RCC 7860 (cell line): ENCODE results near the gene PRDM4.

ENCODE experiments used
- DNase-seq: peaks from one replicate; pipeline ENCODE4 v3.0.0-alpha.2; 2015; ENCODE audit warnings: low spot score
- FAIRE-seq: peaks from 2 replicates; lab custom pipeline; 2012; peaks lifted over from hg19 to GRCh38; lab: Jason Lieb, UNC

Gene PRDM4, protein sequence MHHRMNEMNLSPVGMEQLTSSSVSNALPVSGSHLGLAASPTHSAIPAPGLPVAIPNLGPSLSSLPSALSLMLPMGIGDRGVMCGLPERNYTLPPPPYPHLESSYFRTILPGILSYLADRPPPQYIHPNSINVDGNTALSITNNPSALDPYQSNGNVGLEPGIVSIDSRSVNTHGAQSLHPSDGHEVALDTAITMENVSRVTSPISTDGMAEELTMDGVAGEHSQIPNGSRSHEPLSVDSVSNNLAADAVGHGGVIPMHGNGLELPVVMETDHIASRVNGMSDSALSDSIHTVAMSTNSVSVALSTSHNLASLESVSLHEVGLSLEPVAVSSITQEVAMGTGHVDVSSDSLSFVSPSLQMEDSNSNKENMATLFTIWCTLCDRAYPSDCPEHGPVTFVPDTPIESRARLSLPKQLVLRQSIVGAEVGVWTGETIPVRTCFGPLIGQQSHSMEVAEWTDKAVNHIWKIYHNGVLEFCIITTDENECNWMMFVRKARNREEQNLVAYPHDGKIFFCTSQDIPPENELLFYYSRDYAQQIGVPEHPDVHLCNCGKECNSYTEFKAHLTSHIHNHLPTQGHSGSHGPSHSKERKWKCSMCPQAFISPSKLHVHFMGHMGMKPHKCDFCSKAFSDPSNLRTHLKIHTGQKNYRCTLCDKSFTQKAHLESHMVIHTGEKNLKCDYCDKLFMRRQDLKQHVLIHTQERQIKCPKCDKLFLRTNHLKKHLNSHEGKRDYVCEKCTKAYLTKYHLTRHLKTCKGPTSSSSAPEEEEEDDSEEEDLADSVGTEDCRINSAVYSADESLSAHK

DNA sequence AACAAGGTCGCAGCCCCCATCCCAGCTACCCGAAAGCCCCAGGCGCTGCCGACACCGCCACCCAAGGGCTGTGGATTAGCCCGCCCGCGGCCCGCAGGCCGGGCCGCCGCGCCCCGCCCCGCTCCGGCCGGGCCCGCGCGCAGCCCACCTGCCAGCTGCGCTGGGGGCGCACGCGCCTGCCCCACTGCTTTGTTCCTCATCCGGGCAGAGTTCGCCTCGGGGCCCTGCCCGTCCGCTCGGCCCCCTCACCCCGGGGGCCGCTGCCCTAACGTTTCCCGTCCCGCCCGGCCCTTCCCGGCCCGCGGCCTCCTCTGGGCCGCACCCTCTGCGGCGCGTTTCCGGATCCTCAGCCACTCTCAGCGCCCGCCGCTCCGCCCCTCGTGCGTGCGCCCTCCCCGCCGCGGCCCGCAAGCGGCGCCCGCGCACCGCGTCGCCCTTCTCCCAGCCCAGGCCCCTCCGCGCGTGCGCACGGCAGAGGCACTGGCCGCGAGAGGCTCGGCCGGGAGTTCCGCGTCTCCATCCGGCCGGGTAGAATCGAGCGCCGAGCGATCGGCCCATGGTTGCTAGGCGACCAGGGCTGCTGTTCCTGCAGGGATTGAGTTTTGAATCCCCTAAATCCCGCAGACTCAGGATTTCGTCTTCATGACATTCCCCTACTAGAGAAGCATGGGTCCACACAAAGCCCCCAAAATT lies at the start of gene PRDM4:
Gene PRDM4, minus strand, starts transcription at position 329 of the 693 bp plus-strand sequence. CDS start 622 bp downstream, outside the sequence.
- DNase-seq = peak; percentile 77
- no peak for FAIRE-seq

DNA sequence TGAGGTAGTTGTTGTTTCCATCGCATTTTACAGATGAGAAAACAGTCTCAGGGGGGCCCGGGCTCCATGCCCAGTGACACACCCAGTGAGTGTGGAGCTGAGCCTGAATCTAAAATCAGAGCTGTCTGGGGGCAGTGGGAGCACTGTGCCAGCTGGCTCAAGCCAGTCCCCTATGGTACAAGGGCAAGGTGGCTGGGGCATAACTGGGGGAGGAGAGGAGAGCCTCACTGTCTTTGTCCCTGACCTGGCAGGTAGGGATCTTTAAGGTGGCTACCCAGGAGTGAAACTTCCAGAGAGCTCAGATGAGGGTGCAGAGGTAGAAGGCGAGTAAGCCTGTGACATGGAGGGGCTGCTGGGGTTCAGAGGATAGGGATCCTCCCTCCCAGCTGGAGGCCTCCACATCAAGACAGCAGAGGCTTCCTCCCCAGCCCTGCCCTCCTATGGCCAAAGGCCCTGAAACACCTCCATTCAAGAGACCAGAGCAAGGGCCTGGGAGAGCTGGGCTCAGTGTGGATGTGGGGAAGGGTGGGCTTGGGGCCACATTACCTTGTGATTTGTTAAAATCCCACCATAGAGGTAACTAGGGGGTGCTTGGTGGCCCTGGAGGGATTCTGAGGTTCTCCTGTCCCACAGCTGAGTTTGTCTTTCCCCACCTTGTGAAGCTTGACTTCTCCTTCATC lies 46.7 kb upstream of the PRDM4 start:
- FAIRE-seq (no peak), DNase-seq (no peak)

DNA sequence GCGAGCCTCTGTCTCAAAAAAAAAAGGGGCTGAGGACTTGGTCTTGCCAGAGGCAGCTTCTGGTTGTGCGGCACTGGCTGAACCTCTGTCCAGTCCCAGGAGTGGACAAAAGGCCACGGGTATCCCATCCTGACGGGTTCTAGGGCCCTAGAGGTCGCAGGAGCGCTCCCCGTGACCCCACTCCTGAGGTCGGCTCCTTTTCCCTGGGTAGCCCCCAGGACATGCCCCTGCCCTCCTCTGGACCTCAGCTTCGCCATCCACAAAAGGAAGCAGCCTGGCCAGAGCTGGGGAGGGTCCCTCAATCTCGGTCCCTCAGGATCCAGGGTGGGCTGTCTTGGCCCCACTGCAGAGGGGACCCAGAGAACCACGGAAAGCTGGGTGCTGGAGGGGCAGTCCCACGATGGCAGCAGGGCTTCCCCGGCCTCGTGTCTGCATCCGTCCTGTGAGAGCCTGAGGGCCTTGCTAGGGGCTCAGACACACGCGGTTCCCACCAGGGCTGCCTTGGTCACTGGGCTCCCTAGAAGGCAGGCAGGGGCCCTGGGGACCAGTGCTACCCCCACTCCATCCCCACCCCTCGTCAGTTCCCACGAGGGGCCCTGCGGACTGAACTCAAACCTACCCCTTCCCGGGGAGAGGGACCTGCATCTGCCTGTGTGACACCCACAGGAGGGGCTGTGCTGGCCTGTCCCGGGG lies 44.7 kb upstream of the PRDM4 start:
- DNase-seq (no peak), FAIRE-seq (no peak)

DNA sequence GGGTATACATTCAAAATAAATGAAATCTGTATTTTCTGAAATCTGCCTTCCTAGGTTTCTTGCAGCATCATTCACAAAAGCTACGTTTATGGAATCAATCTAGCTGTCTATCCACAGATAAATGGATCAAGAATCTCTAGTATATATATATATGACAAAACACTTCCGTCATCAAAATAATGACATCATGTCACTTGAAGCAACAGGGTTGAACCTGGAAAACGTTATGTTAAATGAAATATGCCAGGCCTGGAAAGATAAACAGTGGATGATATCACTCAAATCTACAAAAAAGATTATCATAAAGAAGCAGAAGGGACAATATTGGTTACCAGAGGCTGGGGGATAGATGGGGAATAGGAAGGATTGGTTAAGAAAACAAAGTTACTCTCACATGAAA lies 42.2 kb upstream of the PRDM4 start:
- FAIRE-seq (no peak), DNase-seq (no peak)

DNA sequence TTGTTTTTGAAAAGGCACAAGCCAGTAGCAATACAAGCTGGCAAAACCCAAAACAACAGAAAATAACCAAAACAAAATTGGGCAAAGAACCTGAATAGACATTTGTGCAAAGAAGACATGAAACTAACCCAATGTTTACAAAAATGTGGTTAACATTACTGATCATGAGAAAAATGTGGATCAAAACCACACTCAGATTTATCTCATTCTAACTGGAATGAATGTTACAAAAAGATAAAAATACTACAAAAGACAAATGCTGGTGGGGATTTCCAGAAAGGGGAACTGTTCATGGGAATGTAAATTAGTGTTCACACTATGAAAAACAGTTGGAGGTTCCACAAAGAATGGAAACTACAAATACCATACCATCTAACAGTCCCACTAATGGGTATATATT lies 40.2 kb upstream of the PRDM4 start:
- FAIRE-seq (no peak), DNase-seq (no peak)

DNA sequence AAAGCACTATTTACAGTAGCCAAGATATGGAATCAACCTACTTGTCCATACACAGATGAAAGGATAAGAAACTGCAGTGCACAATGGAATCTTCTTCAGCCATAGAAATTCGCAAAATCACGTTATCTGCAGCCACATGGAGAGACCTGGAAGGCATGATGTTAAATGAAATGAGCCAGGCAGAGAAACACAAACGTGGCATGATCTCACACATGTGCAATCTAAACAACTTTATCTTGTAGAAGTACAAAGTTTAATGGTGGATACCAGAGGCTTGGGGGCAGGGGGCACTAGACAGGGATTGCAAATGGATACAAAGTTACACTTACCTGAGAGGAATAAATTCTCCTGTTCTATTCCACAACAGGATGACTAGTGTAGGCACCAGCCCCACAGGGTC lies 37.6 kb upstream of the PRDM4 start:
- FAIRE-seq = no peak
- no peak for DNase-seq

DNA sequence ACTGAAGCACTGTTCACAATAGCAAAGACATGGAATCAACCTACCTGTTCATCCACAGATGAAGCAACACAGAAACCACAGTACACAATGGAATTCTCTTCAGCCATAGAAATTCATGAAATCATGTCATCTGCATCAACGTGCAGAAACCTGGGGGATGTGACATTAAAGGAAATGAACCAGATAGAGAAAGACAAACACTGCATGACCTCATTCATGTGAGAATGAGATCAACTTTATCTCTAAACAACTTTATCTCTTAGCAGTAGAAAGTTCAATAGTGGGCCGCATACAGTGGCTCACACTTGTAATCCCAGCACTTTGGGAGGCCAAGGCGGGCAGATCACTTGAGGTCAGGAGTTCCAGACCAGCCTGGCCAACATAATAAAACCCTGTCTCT lies 33.5 kb upstream of the PRDM4 start:
- no peak for FAIRE-seq
- DNase-seq = no peak

DNA sequence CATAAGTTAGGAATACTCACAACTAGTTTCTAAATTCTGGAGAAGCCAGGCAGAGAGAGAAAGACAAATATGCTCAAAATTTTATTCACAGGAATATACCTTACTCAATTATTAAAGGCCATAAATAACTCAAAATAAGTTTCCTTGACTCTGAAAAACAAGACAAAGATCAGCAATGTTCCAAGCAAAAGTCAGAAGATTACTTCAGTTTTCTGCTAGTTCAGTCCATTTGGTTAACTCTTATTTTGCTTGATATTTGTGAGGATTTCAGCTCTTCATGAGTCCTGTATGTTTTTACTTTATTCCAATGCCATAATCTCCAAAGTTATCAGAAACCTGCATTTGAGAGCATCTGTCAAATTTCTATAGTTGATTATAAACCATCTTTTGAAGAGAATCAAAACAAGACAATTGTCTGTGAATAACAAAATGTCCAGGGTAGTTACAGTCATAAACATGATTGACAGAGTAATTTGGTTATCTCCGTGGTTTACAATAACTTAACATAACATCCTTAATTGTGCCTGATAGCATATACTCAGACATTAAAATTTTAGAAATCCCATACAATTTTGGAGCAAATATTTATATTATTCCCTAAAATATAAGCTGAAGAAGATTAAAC lies 30.6 kb upstream of the PRDM4 start:
- no peak for FAIRE-seq
- DNase-seq = no peak

DNA sequence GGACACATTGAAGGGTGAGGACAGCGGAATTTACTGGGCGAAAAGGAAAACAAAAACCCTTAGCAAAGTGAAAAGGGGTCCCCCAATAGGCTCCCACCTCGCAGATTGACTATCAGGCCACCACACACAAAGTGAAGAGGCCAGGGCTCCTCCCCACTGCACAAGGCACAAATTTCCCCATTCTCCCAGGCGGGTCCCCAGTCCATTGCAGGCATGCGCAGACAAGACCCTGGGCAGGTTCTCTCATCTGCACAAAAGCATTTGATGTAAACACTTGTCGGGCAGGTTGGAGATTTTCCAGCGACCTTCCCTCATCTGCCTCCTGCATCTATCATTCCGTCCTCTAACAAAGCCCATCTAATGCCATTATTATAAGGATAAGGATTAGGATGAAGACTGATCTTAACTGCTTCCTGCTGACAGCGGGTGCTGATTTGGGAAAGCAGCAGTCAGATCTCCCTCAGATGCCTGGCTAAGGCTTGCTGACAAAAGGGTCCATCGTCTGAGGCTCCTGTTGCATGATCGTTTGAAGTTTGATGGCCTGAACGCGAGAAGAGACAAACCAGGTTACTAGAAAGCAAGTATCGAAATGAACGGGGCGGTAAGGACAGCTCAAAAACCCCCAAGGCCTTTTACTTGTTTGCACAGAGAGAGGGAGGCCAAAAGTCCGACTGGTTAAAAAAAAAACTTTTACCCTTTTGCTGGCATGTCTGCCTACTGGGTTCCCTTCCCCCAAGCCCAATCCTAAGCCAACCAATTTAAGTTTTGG lies 27.9 kb upstream of the PRDM4 start:
- FAIRE-seq = no peak

DNA sequence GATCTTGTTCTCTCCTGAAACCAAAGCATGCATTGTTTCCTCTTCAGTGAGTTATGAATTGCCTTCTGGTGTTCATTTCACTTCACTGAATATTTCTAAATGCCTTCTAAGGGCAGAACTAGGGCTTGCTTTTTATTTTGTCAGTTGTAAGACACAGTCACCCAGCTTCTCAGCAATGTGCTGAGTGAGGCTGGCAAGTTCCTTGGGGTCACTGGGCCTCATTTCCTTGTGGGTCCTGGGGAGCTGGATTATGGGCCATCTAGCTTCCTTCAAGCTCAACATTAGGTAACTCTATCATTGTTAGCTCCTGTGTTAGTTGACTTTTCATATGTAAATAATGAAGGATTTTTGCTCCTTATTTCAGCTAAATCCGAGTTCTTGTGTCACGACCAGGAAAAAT lies 27.3 kb upstream of the PRDM4 start:
- DNase-seq = no peak
- no peak for FAIRE-seq

More for the DNA sequence above, 27.9 kb upstream of the PRDM4 start:
- DNase-seq = no peak

DNA sequence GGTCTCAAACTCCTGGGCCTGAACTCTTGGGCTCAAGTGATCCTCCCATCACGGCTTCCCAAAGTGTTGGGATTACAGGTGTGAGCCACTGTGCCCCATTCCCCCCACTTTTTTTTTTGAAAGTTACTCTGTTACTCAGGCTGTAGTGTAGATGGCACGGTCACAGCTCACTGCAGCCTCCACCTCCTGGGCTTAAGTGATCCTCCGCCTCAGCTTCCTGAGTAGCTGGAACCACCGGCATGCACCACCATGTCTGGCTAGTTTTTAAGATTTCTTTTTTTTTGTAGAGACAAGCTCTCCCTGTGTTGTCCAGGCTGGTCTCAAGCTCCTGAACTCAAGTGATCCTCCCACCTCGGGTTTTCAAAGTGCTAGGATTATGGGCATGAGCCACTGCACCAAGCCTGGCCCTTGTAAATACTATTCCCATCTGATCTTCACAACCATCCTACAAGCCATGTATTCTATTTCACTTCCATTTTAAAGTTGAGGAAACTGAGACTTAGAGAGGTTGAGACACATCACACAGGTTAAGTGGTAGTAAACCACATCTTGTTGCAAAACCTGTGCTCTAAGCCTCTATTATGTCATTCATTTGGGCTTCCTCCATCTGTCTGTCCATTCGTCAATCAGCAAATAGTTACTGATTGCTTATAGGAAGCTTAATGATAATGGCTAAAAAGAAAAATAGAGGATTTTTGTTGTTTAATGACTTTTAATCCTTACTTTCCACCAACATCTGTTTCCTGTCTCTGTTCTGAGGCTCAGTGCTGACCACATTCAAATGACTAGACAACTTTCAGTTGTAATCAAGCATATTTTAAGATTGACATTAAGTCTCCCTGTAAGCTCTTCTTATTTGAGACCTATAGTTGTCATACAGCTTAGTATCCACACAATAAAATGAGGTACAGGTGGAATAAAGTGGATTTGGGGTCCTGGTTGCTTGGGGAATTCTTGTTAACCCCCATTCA lies 22.8 kb upstream of the PRDM4 start:
- DNase-seq (no peak), FAIRE-seq (no peak)

DNA sequence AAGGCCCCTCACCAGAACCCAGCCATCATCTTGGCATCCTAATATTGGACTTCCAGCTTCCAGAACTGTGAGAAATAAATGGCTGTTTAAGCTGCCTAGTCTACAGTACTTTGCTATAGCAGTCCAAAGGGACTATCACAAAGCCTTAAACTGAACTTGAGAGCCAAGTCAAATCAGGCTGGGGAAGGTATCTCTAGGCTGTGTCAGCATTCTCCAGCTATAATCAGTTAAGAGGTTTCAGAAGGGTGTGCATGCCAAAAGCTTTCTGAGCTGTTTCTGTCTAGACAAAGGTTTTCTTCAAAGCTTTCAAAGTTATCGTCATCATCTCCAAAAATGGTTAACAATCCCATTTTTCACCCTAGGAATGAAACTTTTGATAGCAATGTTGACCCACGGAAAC lies 21.1 kb upstream of the PRDM4 start:
- FAIRE-seq (no peak), DNase-seq (no peak)

DNA sequence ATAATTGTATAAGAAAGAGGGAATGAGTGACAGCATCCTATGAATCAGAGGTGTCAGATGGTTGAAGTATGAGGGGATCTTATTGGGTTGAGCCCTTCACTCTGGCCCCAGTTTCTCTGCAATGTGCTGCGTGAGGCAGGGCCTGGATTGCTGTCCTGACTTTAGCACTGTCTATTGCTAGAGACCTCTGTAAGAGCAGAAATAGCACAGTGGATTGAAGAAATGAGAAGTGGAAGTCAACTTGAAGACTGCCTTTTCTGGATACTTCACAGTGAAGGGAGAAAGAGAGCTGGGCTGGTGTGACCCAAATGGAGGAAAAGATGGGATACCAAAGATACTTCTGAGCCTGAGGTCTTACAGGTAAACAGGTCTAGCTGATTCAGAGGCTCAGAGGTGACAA lies 19.4 kb upstream of the PRDM4 start:
- FAIRE-seq (no peak), DNase-seq (no peak)

DNA sequence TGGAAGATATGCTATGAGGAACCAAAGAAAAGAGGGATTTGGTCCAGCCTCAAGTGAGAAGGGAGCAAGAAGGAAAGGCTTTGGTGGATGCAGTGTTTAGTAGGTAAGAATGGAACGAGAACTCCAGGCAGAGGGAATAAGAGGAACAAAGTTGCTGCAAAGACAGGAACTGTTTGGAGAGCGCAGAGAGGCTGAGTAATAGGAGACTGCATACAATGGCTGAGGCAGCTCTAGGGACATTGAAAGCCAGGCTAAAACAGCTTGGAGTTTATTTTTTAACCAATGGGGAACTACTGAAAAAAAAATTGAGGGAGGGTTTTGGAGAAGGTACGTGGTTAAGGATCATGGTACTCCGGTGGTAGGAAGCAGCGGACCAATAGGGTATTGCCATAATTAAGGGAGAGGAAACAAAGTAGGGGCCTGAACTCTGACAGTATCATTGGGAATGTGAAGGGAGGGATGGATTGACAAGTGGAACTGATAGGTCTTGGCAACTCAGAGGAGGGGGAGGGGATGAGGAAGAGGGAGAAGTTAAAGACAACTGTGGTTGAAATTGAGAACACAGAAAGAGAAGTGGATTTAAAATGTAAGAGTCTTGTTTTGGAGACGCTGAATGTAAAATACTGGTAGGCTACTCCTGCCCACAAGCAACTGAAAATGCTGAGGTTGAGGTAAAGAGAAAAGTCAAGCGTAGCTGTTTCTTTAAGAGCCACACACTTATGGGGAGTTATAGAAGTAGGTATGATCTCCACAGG lies 18.3 kb upstream of the PRDM4 start:
- no peak for DNase-seq
- FAIRE-seq = no peak

DNA sequence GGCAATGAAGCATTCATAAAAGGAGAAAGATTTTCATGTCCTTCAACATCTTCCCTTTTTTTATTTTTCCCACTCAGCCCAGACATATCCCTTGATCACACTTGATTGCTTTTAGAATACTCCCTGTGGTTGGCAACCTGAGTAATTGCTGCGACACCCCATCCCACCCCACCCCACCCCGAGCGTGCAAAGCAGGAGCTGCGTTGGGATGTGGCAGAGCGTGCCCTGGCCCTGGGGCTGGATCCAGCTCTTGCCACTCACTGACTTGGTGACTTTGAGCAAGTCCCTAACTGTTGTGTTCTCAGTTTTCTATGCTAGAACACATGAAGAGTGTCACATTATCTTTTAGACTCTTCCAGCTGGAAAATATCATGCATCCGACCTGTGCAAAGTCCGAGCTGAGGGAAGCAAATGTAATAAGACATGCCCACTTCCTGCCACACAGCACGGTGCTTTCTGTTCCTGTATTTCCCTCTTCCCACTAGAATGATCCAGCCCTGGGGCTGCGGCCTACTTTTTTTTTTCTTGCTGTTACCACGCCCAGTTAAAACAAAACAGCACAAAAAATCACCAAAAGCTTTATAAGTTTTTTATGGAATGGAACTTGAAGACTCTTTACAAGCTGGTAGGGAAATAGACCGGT lies 17.6 kb upstream of the PRDM4 start:
- no peak for FAIRE-seq
- no peak for DNase-seq

DNA sequence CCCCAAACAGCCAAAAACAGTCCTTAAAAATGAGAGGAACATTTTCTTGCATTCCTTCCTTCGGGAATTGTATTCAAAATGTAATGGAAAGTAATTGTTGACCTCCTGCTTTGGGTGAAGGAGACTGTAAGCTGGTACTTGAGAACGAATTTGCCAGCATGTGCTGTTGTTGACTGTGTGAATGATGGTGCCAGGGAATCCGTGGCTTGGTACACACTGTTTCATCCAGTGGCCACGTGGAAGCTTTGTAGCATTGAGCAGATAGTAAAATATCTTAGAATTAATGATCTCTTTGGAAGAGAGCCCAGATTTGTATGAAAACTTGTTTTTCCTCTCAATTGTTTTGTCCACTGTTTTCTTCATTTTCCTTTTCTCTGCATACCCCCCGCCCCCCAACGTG lies 15.2 kb upstream of the PRDM4 start:
- DNase-seq (no peak), FAIRE-seq (no peak)
